ENCODE measurements around the gene RNF217.
A peak's percentile ranks its signal among the peaks of the same experiment; 100 is the strongest.

The RNF217 gene

DNA sequence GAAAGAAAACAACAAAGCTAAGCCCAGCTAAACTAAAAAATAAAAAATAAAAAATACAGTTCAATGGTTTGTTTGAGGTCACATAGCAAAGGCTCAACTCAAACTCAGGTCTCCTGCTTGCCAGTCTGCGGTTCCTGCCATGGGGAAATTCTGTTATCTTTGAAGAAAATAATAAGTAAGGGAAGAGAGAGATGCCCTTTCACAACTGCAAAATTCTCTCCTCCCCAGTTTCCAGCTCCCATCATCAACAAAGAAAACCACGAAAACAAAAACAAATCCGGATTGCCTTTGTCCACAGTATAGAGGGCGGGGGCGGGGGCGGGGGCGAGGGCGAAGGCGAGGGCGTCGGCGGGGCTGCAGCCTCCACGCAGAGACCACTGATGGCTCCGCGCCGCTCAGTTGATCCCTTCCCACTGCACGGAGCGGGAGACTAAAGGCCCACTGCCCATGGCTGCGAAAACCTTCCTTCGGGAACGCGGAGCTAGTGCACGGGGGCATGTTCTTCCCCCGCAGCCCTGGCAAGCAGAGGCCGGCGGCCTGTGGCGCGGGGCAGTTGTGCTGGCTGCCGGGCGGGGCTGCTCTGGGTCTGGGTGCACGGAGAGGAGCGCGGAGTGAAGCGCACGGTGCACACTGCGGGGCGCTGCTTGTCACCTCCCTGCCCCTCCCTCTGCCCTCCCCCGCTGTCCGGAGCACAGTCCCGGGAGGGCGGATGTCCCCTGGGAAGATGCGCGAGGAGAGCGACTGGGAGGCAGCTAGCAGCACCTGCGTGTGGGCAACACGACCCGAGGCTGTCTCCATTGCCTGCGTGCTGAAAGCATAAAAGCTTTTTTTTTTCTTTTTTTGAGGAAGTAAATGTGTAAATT lies 137.2 kb downstream of the RNF217 start:
- Histone ChIP-seq H3K27ac (ENCODE audit: low read depth, low read length) (peak overlapping the region; percentile 63), H3K9me3 (ENCODE audit: control insufficient read depth, insufficient read depth, low read length) (no peaks in the 10 kb centered on the region), H3K4me1 (ENCODE audit: control insufficient read depth, insufficient read depth, low read length) (peaks cover 28% of the 10 kb centered on the region), H3K4me3 (ENCODE audit: low read depth, low read length) (peak overlapping the region; percentile 76), H3K36me3 (ENCODE audit: control insufficient read depth, insufficient read depth, low read length) (no peaks in the 10 kb centered on the region), H3K9ac (ENCODE audit: low read depth, low read length) (peak overlapping the region; percentile 65), H3K27me3 (ENCODE audit: control insufficient read depth, insufficient read depth, low read length) (no peaks in the 10 kb centered on the region; the same call in 1 of the 2 replicates)

DNA sequence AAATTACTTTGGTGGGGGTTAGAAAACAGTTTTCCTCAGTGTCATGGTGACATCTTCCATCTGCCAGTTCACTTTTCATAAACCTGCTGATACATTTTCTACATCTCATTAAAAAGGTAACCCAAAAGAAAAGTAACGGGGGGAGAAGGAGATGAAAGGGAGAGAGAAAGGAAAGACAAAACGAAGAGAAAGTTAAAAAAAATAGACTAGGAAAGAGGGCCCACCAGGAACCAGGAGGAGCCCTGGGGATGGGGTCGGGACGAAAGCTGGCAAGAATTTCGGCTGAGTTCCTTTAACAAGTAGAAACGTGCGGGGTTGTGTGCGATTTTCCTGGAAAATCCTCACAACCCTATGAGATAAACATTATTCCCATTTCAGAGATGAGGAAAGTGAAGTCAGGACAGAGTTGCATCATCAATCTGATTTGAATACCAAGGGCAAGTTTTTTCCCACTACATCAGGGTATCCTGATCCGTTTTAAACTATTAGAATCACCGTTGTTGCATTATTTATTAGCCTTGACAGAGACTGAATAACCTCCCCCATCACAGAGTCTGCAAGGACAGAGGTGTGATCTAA lies 137.9 kb downstream of the RNF217 start:
- Histone ChIP-seq H3K27ac (ENCODE audit: low read depth, low read length) (no peak overlapping the region), H3K27me3 (ENCODE audit: control insufficient read depth, insufficient read depth, low read length) (no peaks in the 10 kb centered on the region; the same call in 1 of the 2 replicates), H3K4me3 (ENCODE audit: low read depth, low read length) (peak overlapping the region; percentile 76), H3K9me3 (ENCODE audit: control insufficient read depth, insufficient read depth, low read length) (no peaks in the 10 kb centered on the region), H3K4me1 (ENCODE audit: control insufficient read depth, insufficient read depth, low read length) (peaks cover 34% of the 10 kb centered on the region), H3K9ac (ENCODE audit: low read depth, low read length) (0 out of 2 replicates have a peak overlapping the region, but pooled peaks have one; percentile 65), H3K36me3 (ENCODE audit: control insufficient read depth, insufficient read depth, low read length) (no peaks in the 10 kb centered on the region)

DNA sequence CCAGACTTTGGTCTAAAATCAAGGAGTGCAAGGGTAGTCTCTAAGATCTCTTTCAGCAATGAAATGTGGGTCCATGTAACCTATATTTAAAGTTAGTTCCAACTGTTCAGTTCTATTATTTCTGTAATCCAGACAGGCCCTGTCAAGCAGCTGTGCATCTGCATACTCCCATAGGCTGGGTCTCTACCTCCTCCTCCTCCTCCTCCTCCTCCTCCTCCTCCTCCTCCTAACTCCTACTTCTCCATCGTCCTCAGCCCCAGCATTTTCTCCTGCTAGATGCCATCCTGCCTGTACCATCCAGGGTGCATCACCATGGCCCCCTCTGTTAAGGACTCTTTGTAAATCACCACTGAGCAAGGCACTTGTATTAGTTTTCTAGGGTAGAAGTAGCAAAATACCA lies 138.9 kb downstream of the RNF217 start:
- Histone ChIP-seq H3K36me3 (ENCODE audit: control insufficient read depth, insufficient read depth, low read length) (no peaks in the 10 kb centered on the region), H3K27me3 (ENCODE audit: control insufficient read depth, insufficient read depth, low read length) (no peaks in the 10 kb centered on the region; the same call in 1 of the 2 replicates), H3K9me3 (ENCODE audit: control insufficient read depth, insufficient read depth, low read length) (no peaks in the 10 kb centered on the region), H3K9ac (ENCODE audit: low read depth, low read length) (no peak overlapping the region), H3K4me1 (ENCODE audit: control insufficient read depth, insufficient read depth, low read length) (peaks cover 34% of the 10 kb centered on the region), H3K4me3 (ENCODE audit: low read depth, low read length) (no peak overlapping the region), H3K27ac (ENCODE audit: low read depth, low read length) (no peak overlapping the region)

DNA sequence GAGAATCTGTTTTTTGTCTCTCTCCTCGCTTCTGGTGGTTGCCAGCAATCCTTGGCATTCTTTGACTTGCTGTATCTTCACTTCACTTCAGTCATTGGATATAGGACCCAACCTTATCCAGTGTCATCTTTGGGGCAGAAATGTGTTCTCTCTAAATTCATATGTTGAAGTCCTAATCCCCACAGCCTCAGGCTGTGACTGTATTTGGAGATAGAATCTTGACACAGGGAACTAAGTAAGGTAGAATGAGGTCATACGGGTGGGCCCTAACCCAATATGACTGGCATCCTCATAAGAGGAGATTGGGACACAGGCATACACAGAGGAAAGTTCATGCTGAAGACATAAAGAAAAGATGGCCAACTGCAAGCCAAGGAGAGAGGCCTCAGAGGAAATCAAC lies 139.4 kb downstream of the RNF217 start:
- no peaks in the 10 kb centered on the region; the same call in 1 of the 2 replicates for H3K27me3 ChIP-seq (ENCODE audit: control insufficient read depth, insufficient read depth, low read length)
- peaks cover 34% of the 10 kb centered on the region for H3K4me1 ChIP-seq (ENCODE audit: control insufficient read depth, insufficient read depth, low read length)
- H3K4me3 ChIP-seq (ENCODE audit: low read depth, low read length): no peak overlapping the region
- H3K27ac ChIP-seq (ENCODE audit: low read depth, low read length): no peak overlapping the region
- no peaks in the 10 kb centered on the region for H3K36me3 ChIP-seq (ENCODE audit: control insufficient read depth, insufficient read depth, low read length)
- no peak overlapping the region for H3K9ac ChIP-seq (ENCODE audit: low read depth, low read length)
- H3K9me3 ChIP-seq (ENCODE audit: control insufficient read depth, insufficient read depth, low read length): no peaks in the 10 kb centered on the region

DNA sequence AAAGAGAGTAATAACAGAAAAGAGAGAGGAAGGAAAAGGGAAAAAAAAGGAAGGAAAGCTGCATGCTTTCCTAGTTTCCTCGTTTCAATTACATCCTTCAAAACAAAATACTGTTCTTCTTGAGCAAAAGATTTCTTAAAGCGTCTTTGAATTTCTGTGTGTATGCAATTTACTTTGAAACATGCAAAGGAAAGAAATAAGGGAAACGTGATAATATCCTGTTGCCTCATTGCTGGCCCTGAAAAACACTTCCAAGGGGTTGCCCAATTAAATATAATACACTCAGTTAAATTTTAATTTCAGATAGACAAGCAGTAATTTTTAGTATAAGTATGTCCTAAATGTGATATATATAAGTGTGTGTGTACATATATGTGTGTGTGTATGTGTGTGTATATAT lies 140.2 kb downstream of the RNF217 start:
- H3K27me3 ChIP-seq (ENCODE audit: control insufficient read depth, insufficient read depth, low read length): no peaks in the 10 kb centered on the region; the same call in 1 of the 2 replicates
- H3K4me1 ChIP-seq (ENCODE audit: control insufficient read depth, insufficient read depth, low read length): peaks cover 34% of the 10 kb centered on the region
- no peak overlapping the region for H3K27ac ChIP-seq (ENCODE audit: low read depth, low read length)
- H3K9me3 ChIP-seq (ENCODE audit: control insufficient read depth, insufficient read depth, low read length): no peaks in the 10 kb centered on the region
- no peak overlapping the region for H3K4me3 ChIP-seq (ENCODE audit: low read depth, low read length)
- no peaks in the 10 kb centered on the region for H3K36me3 ChIP-seq (ENCODE audit: control insufficient read depth, insufficient read depth, low read length)
- H3K9ac ChIP-seq (ENCODE audit: low read depth, low read length): no peak overlapping the region

DNA sequence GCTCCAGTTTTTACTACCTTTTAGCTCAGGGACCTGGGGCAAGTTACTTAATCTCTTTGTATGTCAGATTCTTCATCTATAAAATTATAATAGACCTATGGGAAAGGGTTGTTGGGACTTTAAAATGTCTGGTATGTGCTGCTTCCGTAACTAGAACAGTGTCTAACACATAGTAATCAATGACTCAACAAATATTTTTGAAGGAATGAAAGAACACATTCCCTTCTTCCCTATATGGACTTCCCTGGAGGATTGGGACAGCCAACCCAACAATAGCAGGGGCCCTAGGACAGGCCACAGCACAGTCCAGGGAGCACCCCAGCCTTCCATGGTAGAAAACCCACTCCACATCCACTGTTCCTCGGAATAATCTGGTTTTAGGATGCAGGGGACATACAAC lies 140.7 kb downstream of the RNF217 start:
- no peak overlapping the region for H3K9ac ChIP-seq (ENCODE audit: low read depth, low read length)
- H3K27ac ChIP-seq (ENCODE audit: low read depth, low read length): no peak overlapping the region
- H3K36me3 ChIP-seq (ENCODE audit: control insufficient read depth, insufficient read depth, low read length): no peaks in the 10 kb centered on the region
- no peaks in the 10 kb centered on the region for H3K9me3 ChIP-seq (ENCODE audit: control insufficient read depth, insufficient read depth, low read length)
- no peak overlapping the region for H3K4me3 ChIP-seq (ENCODE audit: low read depth, low read length)
- H3K27me3 ChIP-seq (ENCODE audit: control insufficient read depth, insufficient read depth, low read length): no peaks in the 10 kb centered on the region; the same call in 1 of the 2 replicates
- peaks cover 34% of the 10 kb centered on the region for H3K4me1 ChIP-seq (ENCODE audit: control insufficient read depth, insufficient read depth, low read length)

DNA sequence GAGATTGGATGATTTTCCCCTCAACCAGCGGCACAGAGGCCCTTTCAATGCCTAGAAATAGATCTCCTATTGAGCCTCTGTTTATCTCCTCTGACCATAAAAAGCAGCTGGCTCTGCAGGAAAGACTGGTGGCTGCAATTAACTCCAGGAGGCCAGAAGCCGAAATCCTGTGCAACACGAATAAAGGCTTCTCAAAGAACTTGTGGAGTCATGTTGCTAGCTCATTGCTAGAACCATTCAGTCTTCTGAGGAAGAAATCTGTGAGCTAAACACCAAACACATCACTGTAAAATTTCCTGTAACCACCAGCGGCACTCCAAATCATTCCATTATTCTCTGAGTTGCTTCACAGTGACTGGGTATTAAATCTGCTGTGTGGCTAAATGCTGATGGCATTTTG lies 142.2 kb downstream of the RNF217 start:
- no peak overlapping the region for H3K4me3 ChIP-seq (ENCODE audit: low read depth, low read length)
- H3K27ac ChIP-seq (ENCODE audit: low read depth, low read length): peak overlapping the region; percentile 80
- no peaks in the 10 kb centered on the region for H3K36me3 ChIP-seq (ENCODE audit: control insufficient read depth, insufficient read depth, low read length)
- no peaks in the 10 kb centered on the region for H3K27me3 ChIP-seq (ENCODE audit: control insufficient read depth, insufficient read depth, low read length)
- peaks cover 28% of the 10 kb centered on the region for H3K4me1 ChIP-seq (ENCODE audit: control insufficient read depth, insufficient read depth, low read length)
- peak overlapping the region; percentile 0; the same call in 1 of the 2 replicates for H3K9ac ChIP-seq (ENCODE audit: low read depth, low read length)
- H3K9me3 ChIP-seq (ENCODE audit: control insufficient read depth, insufficient read depth, low read length): no peaks in the 10 kb centered on the region

DNA sequence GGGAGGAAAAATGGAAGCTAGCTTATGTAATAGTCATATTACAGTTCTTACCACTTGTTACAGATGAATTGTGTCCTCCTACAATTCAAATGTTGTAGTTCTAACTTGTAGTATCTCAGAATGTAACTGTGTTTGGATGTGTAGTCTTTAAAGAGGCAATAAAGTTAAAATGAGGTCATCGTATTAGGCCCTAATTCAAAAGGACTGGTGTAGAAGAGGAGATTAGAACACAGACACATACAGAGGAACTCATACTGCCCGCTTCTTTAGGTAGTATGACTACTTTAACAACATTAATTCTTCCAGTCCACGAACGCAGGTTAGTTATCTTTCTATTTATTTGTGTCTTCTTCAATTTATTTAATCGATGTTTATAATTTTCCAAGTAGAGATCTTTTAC lies 144.8 kb downstream of the RNF217 start:
- Histone ChIP-seq H3K4me1 (ENCODE audit: control insufficient read depth, insufficient read depth, low read length) (peaks cover 22% of the 10 kb centered on the region), H3K9me3 (ENCODE audit: control insufficient read depth, insufficient read depth, low read length) (peaks cover 3% of the 10 kb centered on the region; the same call in 1 of the 2 replicates), H3K36me3 (ENCODE audit: control insufficient read depth, insufficient read depth, low read length) (no peaks in the 10 kb centered on the region), H3K4me3 (ENCODE audit: low read depth, low read length) (no peak overlapping the region), H3K27me3 (ENCODE audit: control insufficient read depth, insufficient read depth, low read length) (no peaks in the 10 kb centered on the region), H3K9ac (ENCODE audit: low read depth, low read length) (no peak overlapping the region), H3K27ac (ENCODE audit: low read depth, low read length) (no peak overlapping the region)

DNA sequence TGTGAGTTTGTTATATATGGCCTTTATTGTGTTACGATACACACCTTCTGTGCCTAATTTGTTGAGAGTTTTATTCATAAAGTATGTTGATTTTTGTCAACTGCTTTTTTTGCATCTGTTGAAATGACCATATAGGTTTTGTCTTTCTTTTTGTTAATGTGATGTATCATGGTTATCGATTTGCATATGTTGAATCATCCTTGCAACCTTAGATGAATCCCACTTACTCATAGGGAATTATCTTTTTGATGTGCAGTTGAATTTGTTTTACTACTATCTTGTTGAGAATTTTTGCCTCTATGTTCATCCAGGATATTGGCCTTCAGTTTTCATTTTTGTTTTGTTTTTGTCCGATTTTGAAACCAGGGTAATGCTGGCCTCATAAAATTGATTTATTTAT lies 145.7 kb downstream of the RNF217 start:
- peaks cover 21% of the 10 kb centered on the region for H3K4me1 ChIP-seq (ENCODE audit: control insufficient read depth, insufficient read depth, low read length)
- no peak overlapping the region for H3K9ac ChIP-seq (ENCODE audit: low read depth, low read length)
- H3K27me3 ChIP-seq (ENCODE audit: control insufficient read depth, insufficient read depth, low read length): no peaks in the 10 kb centered on the region
- H3K9me3 ChIP-seq (ENCODE audit: control insufficient read depth, insufficient read depth, low read length): peaks cover 3% of the 10 kb centered on the region; the same call in 1 of the 2 replicates
- no peaks in the 10 kb centered on the region for H3K36me3 ChIP-seq (ENCODE audit: control insufficient read depth, insufficient read depth, low read length)
- H3K4me3 ChIP-seq (ENCODE audit: low read depth, low read length): no peak overlapping the region
- no peak overlapping the region for H3K27ac ChIP-seq (ENCODE audit: low read depth, low read length)

DNA sequence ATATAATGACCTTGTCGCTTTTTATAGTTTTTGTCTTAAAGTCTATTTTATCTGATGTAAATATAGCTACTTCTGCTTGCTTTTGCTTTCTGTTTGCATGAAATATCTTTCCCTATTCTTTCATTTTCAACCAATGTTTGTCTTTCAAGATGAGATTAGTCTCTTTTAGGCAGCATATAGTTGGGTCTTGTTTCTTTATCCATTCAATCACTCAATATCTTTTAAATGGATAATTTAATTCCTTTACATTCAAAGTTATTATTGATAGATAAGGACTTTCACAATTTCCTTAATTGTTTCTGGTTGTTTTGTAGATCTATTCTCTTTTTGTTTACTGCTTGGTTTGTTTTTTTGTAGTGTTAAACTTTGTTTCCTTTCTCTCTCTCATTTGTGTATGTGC lies 147.8 kb downstream of the RNF217 start:
- no peak overlapping the region for H3K9ac ChIP-seq (ENCODE audit: low read depth, low read length)
- H3K9me3 ChIP-seq (ENCODE audit: control insufficient read depth, insufficient read depth, low read length): peaks cover 3% of the 10 kb centered on the region; the same call in 1 of the 2 replicates
- no peak overlapping the region for H3K27ac ChIP-seq (ENCODE audit: low read depth, low read length)
- H3K27me3 ChIP-seq (ENCODE audit: control insufficient read depth, insufficient read depth, low read length): no peaks in the 10 kb centered on the region
- H3K36me3 ChIP-seq (ENCODE audit: control insufficient read depth, insufficient read depth, low read length): no peaks in the 10 kb centered on the region
- H3K4me1 ChIP-seq (ENCODE audit: control insufficient read depth, insufficient read depth, low read length): no peaks in the 10 kb centered on the region
- no peak overlapping the region for H3K4me3 ChIP-seq (ENCODE audit: low read depth, low read length)
